H9 (cell line): ENCODE measurements around the gene FBXO11. TPM values are rescaled to one million over a fixed set of nuclear protein-coding genes. Genes with fewer than 3 reads are reported as not detected.
A peak's percentile ranks its signal among the peaks of the same experiment; 100 is the strongest.

Experiments
- DNase-seq: peaks from one replicate; pipeline ENCODE4 v3.0.0-alpha.2; 2017
- H2AFZ ChIP-seq: one replicate; pipeline ENCODE4 v1.6.1; 2013; ENCODE audit warnings: mild to moderate bottlenecking, low read length, control low read depth, moderate library complexity
- H2AK5ac ChIP-seq: 2 replicates; pipeline ENCODE4 v1.6.1; 2013; ENCODE audit warnings: low read length, control low read depth, mixed read lengths; ENCODE audit not compliant: insufficient read length
- H2BK120ac ChIP-seq: one replicate; pipeline ENCODE4 v1.6.1; 2013; ENCODE audit warnings: low read depth, mild to moderate bottlenecking, low read length, control low read depth, inconsistent platforms; ENCODE audit not compliant: poor library complexity, severe bottlenecking
- H2BK12ac ChIP-seq: 2 replicates; pipeline ENCODE4 v1.6.1; 2013; ENCODE audit warnings: low read length, control low read depth, mixed read lengths, low read depth; ENCODE audit not compliant: insufficient read length
- H2BK15ac ChIP-seq: 2 replicates; pipeline ENCODE4 v1.6.1; 2013; ENCODE audit warnings: low read depth, low read length, control low read depth
- H2BK20ac ChIP-seq: one replicate; pipeline ENCODE4 v1.6.1; 2013; ENCODE audit warnings: low read depth, mild to moderate bottlenecking, low read length, control low read depth, inconsistent platforms; ENCODE audit not compliant: poor library complexity, severe bottlenecking
- H2BK5ac ChIP-seq: 2 replicates; pipeline ENCODE4 v1.6.1; 2013; ENCODE audit warnings: low read length, control low read depth, mixed read lengths; ENCODE audit not compliant: insufficient read length
- H3K14ac ChIP-seq: 2 replicates; pipeline ENCODE4 v1.6.1; 2013; ENCODE audit warnings: low read length, control low read depth; ENCODE audit not compliant: insufficient read depth
- H3K18ac ChIP-seq: 2 replicates; pipeline ENCODE4 v1.6.1; 2013; ENCODE audit warnings: low read depth, mild to moderate bottlenecking, mixed read lengths, low read length, control low read depth; ENCODE audit not compliant: insufficient read length
- H3K23ac ChIP-seq: 2 replicates; pipeline ENCODE4 v1.6.1; 2013; ENCODE audit warnings: low read length, control low read depth, mixed read lengths, low read depth; ENCODE audit not compliant: insufficient read length
- H3K23me2 ChIP-seq: 2 replicates; pipeline ENCODE4 v1.6.1; 2013; ENCODE audit warnings: low read depth, mild to moderate bottlenecking, mixed read lengths, low read length, control low read depth; ENCODE audit not compliant: insufficient read length, poor library complexity, severe bottlenecking
- H3K27ac ChIP-seq: 2 replicates; pipeline ENCODE4 v1.5.1; 2013; ENCODE audit warnings: low read length, control low read depth, mixed read lengths, low read depth; ENCODE audit not compliant: insufficient read length
- H3K27me3 ChIP-seq: 2 replicates; pipeline ENCODE4 v1.6.1; 2013; ENCODE audit warnings: low read length, control low read depth, inconsistent platforms; ENCODE audit not compliant: insufficient read depth
- H3K4ac ChIP-seq: 2 replicates; pipeline ENCODE4 v1.6.1; 2013; ENCODE audit warnings: low read depth, mild to moderate bottlenecking, control low read depth, inconsistent platforms, low read length, moderate library complexity
- H3K4me1 ChIP-seq: 2 replicates; pipeline ENCODE4 v1.6.1; 2013; ENCODE audit warnings: low read length, control low read depth, inconsistent platforms; ENCODE audit not compliant: insufficient read depth
- H3K4me2 ChIP-seq: 2 replicates; pipeline ENCODE4 v1.6.1; 2013; ENCODE audit warnings: low read length, control low read depth, mixed read lengths; ENCODE audit not compliant: insufficient read length, insufficient read depth
- H3K56ac ChIP-seq: 2 replicates; pipeline ENCODE4 v1.6.1; 2013; ENCODE audit warnings: low read depth, mild to moderate bottlenecking, mixed read lengths, low read length, control low read depth; ENCODE audit not compliant: insufficient read length
- H3K79me1 ChIP-seq: 2 replicates; pipeline ENCODE4 v1.6.1; 2013; ENCODE audit warnings: low read depth, mild to moderate bottlenecking, moderate library complexity, low read length, control low read depth, inconsistent platforms; ENCODE audit not compliant: insufficient read depth, poor library complexity, severe bottlenecking
- H3K79me2 ChIP-seq: 2 replicates; pipeline ENCODE4 v1.6.1; 2013; ENCODE audit warnings: low read length, control low read depth, inconsistent platforms; ENCODE audit not compliant: insufficient read depth
- H3K9ac ChIP-seq: 2 replicates; pipeline ENCODE4 v1.6.1; 2013; ENCODE audit warnings: low read length, control low read depth, mixed read lengths; ENCODE audit not compliant: insufficient read length; ENCODE audit errors: extremely low read depth
- H3K9me3 ChIP-seq: one replicate; pipeline ENCODE4 v1.6.1; 2013; ENCODE audit warnings: low read depth, low read length, inconsistent platforms; ENCODE audit not compliant: control insufficient read depth
- H3T11ph ChIP-seq: one replicate; pipeline ENCODE4 v1.6.1; 2013; ENCODE audit warnings: mild to moderate bottlenecking, low read length, control low read depth, inconsistent platforms
- H4K20me1 ChIP-seq: one replicate; pipeline ENCODE4 v1.6.1; 2013; ENCODE audit not compliant: control insufficient read depth, insufficient read length, insufficient read depth
- H4K5ac ChIP-seq: 2 replicates; pipeline ENCODE4 v1.6.1; 2013; ENCODE audit warnings: low read depth, mild to moderate bottlenecking, mixed read lengths, low read length, control low read depth; ENCODE audit not compliant: insufficient read length
- H4K8ac ChIP-seq: replicated peaks from 2 replicates; pipeline ENCODE4 v1.6.1; 2013; ENCODE audit warnings: low read length, control low read depth, mixed read lengths, low read depth; ENCODE audit not compliant: insufficient read length
- H4K91ac ChIP-seq: 2 replicates; pipeline ENCODE4 v1.6.1; 2013; ENCODE audit warnings: low read depth, mild to moderate bottlenecking, moderate library complexity, mixed read lengths, low read length, control low read depth; ENCODE audit not compliant: insufficient read length
- H3K27ac Mint-ChIP-seq, 3 experiments: 2 replicates in 2 of 3; 3 replicates in 1 of 3; pipeline ENCODE4 v1.8.0; 2020 to 2021; ENCODE audit warnings: mixed read lengths in 3 of 3, mild to moderate bottlenecking in 1 of 3, moderate library complexity in 1 of 3
- H3K27me3 Mint-ChIP-seq: 2 replicates; pipeline ENCODE4 v1.8.0; 2021; ENCODE audit warnings: low read depth, mild to moderate bottlenecking, moderate library complexity, mixed read lengths
- H3K36me3 Mint-ChIP-seq, 3 experiments: 2 replicates in 2 of 3; 3 replicates in 1 of 3; pipeline ENCODE4 v1.8.0; 2020 to 2021; ENCODE audit warnings: low read depth in 3 of 3, mixed read lengths in 3 of 3; ENCODE audit not compliant: insufficient read depth in 1 of 3
- H3K4me1 Mint-ChIP-seq, 2 experiments: 2 replicates each; pipeline ENCODE4 v1.8.0; 2020; ENCODE audit warnings: mixed read lengths in 2 of 2
- H3K4me3 Mint-ChIP-seq, 2 experiments: 2 replicates in 1 of 2; 3 replicates in 1 of 2; pipeline ENCODE4 v1.8.0; 2020 to 2021; ENCODE audit warnings: mild to moderate bottlenecking in 2 of 2, mixed read lengths in 2 of 2, moderate library complexity in 1 of 2
- H3K9me3 Mint-ChIP-seq, 2 experiments: 2 replicates in 1 of 2; 3 replicates in 1 of 2; pipeline ENCODE4 v1.8.0; 2020; ENCODE audit warnings: mild to moderate bottlenecking in 2 of 2, mixed read lengths in 2 of 2, moderate library complexity in 1 of 2
- WGBS: extraction: QIAGEN DNeasy Blood & Tissue Kit; methylation state at CpG from one replicate; pipeline ENCODE4 v1.1.7; 2013; ENCODE audit warnings: missing lambda C conversion rate, low lambda C conversion rate, mixed read lengths; ENCODE audit not compliant: insufficient read length; ENCODE audit errors: extremely low coverage; 5-methylcytosine and 5-hydroxymethylcytosine counted together
- total RNA-seq: library from RNA; stranded (reverse); gene quantifications from 2 replicates; pipeline ENCODE4 v1.2.1, GENCODE V29; 2021
- TF ChIP-seq, protein P1 (sequence below): fragments of 200-600 bp; sonication (generic); conservative IDR thresholded peaks from 3 replicates; pipeline ENCODE4 v1.8.0; 2021; ENCODE audit warnings: antibody characterized with exemption, mild to moderate bottlenecking

FBXO11 gene
- total RNA-seq, 1 experiment from 2014 or later = 68.8 TPM

DNA sequence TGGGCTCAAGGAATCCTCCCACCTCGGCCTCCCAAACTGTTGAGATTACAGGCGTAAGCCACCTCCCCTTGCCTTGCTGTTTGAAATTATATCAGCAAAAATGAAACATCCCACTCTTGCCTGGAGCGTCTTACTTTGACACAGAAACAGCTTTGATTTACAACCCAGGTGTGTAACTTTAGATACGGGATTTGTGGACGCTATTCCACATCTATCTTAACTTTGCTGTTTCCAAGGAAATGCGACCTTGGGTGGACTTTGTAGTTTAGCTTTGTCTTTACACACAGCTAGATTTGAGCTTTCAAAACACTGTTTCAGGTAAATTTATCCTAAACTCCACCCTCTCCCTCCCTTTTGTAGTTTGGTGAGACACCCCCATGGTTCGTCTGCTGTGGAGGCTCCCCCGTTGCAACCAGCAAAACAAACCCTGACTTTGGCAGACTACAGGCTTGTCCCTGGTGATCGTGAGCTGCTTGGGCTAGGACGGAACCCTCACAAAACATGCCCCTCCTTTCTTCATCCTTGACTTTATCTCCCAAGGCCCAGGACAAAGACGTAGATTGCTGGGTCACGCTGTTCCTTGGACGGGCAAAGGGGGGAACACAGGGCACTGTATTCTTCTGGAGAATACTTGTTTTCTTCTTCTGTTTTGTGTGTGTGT, 128.9 kb downstream of the FBXO11 start:
- Histone ChIP-seq H3K23me2 (no peaks in the 10 kb centered on the region), H4K20me1 (no peaks in the 10 kb centered on the region), H3K23ac (no peak overlapping the region), H3K14ac (no peak overlapping the region), H2BK12ac (no peak overlapping the region), H3K4me1 (peaks cover 5% of the 10 kb centered on the region; the same call in 1 of the 2 replicates), H3K9me3 (no peaks in the 10 kb centered on the region), H4K5ac (no peak overlapping the region), H2BK120ac (no peak overlapping the region), H3K79me2 (no peaks in the 10 kb centered on the region), H3K18ac (no peak overlapping the region), H3K9ac (no peak overlapping the region), H2AFZ (no peak overlapping the region), H4K91ac (no peak overlapping the region), H2AK5ac (no peak overlapping the region), H2BK20ac (no peak overlapping the region), H3K4ac (no peak overlapping the region), H3K4me2 (no peak overlapping the region), H2BK5ac (no peak overlapping the region), H3K27me3 (no peaks in the 10 kb centered on the region), H4K8ac (no peak overlapping the region), H3T11ph (no peak overlapping the region), H3K56ac (no peak overlapping the region), H3K79me1 (no peaks in the 10 kb centered on the region), H2BK15ac (no peak overlapping the region), H3K27ac (no peak overlapping the region)
- no peaks in the 10 kb centered on the region for H3K36me3 Mint-ChIP-seq
- H3K9me3 Mint-ChIP-seq = no peaks in the 10 kb centered on the region
- DNase-seq = no peak
- no peaks in the 10 kb centered on the region; the same call in 1 of the 2 replicates for H3K27me3 Mint-ChIP-seq
- H3K27ac Mint-ChIP-seq = peak overlapping the region in 2 of 3 experiments; percentile 53 to 56; a peak in 4 of 7 replicates
- WGBS = no CpG with 5 or more reads among the region's 13 CpGs
- no peak overlapping the region; a peak in 1 of 5 replicates for H3K4me3 Mint-ChIP-seq
- TF ChIP-seq, protein P1, sequence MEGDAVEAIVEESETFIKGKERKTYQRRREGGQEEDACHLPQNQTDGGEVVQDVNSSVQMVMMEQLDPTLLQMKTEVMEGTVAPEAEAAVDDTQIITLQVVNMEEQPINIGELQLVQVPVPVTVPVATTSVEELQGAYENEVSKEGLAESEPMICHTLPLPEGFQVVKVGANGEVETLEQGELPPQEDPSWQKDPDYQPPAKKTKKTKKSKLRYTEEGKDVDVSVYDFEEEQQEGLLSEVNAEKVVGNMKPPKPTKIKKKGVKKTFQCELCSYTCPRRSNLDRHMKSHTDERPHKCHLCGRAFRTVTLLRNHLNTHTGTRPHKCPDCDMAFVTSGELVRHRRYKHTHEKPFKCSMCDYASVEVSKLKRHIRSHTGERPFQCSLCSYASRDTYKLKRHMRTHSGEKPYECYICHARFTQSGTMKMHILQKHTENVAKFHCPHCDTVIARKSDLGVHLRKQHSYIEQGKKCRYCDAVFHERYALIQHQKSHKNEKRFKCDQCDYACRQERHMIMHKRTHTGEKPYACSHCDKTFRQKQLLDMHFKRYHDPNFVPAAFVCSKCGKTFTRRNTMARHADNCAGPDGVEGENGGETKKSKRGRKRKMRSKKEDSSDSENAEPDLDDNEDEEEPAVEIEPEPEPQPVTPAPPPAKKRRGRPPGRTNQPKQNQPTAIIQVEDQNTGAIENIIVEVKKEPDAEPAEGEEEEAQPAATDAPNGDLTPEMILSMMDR = no peak
- peaks cover 31 to 32% of the 10 kb centered on the region in 2 experiments for H3K4me1 Mint-ChIP-seq
